Upper lobe of left lung (tissue), 6 donors: ENCODE data around the gene NTN1. TPM values are rescaled to one million over a fixed set of nuclear protein-coding genes. Genes with fewer than 3 reads are reported as not detected.

Experiments
- ATAC-seq, 2 donors: fragments of 200-7000 bp; cut with Tn5 transposase; one replicate each; pipeline ENCODE4 v1.9.1; 2022; ENCODE audit warnings: mild to moderate bottlenecking in 2 of 2, moderate library complexity in 2 of 2; ENCODE audit not compliant: low FRiP score in 2 of 2
- DNase-seq, 2 donors: peaks; one replicate each; pipeline ENCODE4 v3.0.0-alpha.2; 2019 to 2020
- H3K27ac ChIP-seq, 4 donors: fragments of 200-600 bp; sonication (generic); one replicate each; pipeline ENCODE4 v1.5.1; 2016 to 2019
- H3K27me3 ChIP-seq, 4 donors: fragments of 200-600 bp; sonication (generic); one replicate each; pipeline ENCODE4 v1.5.1; 2017 to 2019
- H3K36me3 ChIP-seq, 4 donors: fragments of 200-600 bp; sonication (generic); one replicate each; pipeline ENCODE4 v1.5.1; 2016 to 2019
- H3K4me1 ChIP-seq, 4 donors: fragments of 200-600 bp; sonication (generic); one replicate each; pipeline ENCODE4 v1.5.1; 2018 to 2019
- H3K4me3 ChIP-seq, 4 donors: fragments of 200-600 bp; sonication (generic); one replicate each; pipeline ENCODE4 v1.5.1; 2017 to 2019; ENCODE audit warnings: mild to moderate bottlenecking in 2 of 4, moderate library complexity in 1 of 4
- H3K9me3 ChIP-seq, 4 donors: fragments of 200-600 bp; sonication (generic); one replicate each; pipeline ENCODE4 v1.5.1; 2018 to 2019
- EP300 ChIP-seq, 4 donors: sonication (generic); formaldehyde crosslinking; IDR thresholded peaks; one replicate each; pipeline ENCODE4 v1.5.1; 2017; ENCODE audit warnings: antibody characterized with exemption in 4 of 4, control low read depth in 2 of 4
- POLR2A ChIP-seq, 4 donors: fragments of 450-650 bp; IDR thresholded peaks; one replicate each; pipeline ENCODE4 v1.5.1; 2016 to 2017; ENCODE audit warnings: antibody characterized with exemption in 4 of 4, mild to moderate bottlenecking in 2 of 4
- POLR2AphosphoS5 ChIP-seq, 2 donors: sonication (generic); formaldehyde crosslinking; IDR thresholded peaks; one replicate each; pipeline ENCODE4 v1.5.1; 2017; ENCODE audit warnings: antibody characterized with exemption in 2 of 2
- WGBS, 2 donors: methylation state at CpG; one replicate each; pipeline ENCODE4 v1.1.5; 2017 to 2018; 5-methylcytosine and 5-hydroxymethylcytosine counted together
- total RNA-seq, 6 donors: library from RNA; depleted of rRNA in 4 of 6; stranded (reverse); fragments of >200 nt in 4 of 6; gene quantifications; one replicate each; pipeline versions ENCODE4 v1.1.0 to v1.2.1, GENCODE V29; 2016 to 2021
- TF ChIP-seq, protein P1 (sequence below), 6 experiments: fragments of 450-650 bp in 4 of 6; fragments of 200-600 bp in 2 of 6; sonication (generic) in 2 of 6; IDR thresholded peaks; one replicate each; pipeline ENCODE4 v1.5.1; 2016 to 2019; ENCODE audit warnings: antibody characterized with exemption in 6 of 6
- donor health status: DM: no; HTN: no; CAD: no; lungs with moderate emphysema.
- donor health status: DM: no; HTN: yes; CAD: no; lungs with severe emphysema.

NTN1 gene
- total RNA-seq, 6 donors from 2014 or later, result 2.6 to 9.1 (median 4.1) TPM

DNA sequence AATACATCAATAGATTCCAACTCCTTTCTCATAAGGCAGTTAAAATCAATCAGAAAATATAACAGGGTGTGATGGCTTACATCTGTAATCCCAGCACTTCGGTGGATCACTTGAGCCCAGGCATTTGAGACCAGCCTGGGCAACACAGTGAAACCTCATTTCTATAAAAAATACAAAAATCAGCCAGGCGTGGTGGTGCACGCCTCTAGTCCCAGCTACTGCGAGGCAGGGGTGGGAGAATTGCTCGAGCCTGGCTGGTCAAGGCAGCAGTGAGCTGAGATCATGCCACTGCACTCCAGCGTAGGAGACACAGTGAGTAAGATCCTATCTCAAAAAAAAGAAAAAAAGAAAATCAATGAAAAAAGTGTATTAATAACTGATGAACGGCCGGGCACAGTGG, 258.6 kb downstream of the NTN1 start:
- 87 to 97% methylated on average over 8 of the region's 8 CpGs for WGBS, 2 donors
- Histone ChIP-seq H3K4me1 (peaks cover 0 to 3% (median 0%) of the 10 kb centered on the region in 4 donors), H3K36me3 (no peaks in the 10 kb centered on the region), H3K4me3 (no peak overlapping the region), H3K27me3 (no peaks in the 10 kb centered on the region), H3K27ac (no peak overlapping the region), H3K9me3 (no peaks in the 10 kb centered on the region)
- DNase-seq (no peak), ATAC-seq (no peak)
- no peak for TF ChIP-seq EP300 (IDR thresholded peaks at IDR 0.05)
- no peak for TF ChIP-seq POLR2A (IDR thresholded peaks at IDR 0.05)
- no peak for TF ChIP-seq POLR2AphosphoS5 (IDR thresholded peaks at IDR 0.05)
- TF ChIP-seq, protein P1, sequence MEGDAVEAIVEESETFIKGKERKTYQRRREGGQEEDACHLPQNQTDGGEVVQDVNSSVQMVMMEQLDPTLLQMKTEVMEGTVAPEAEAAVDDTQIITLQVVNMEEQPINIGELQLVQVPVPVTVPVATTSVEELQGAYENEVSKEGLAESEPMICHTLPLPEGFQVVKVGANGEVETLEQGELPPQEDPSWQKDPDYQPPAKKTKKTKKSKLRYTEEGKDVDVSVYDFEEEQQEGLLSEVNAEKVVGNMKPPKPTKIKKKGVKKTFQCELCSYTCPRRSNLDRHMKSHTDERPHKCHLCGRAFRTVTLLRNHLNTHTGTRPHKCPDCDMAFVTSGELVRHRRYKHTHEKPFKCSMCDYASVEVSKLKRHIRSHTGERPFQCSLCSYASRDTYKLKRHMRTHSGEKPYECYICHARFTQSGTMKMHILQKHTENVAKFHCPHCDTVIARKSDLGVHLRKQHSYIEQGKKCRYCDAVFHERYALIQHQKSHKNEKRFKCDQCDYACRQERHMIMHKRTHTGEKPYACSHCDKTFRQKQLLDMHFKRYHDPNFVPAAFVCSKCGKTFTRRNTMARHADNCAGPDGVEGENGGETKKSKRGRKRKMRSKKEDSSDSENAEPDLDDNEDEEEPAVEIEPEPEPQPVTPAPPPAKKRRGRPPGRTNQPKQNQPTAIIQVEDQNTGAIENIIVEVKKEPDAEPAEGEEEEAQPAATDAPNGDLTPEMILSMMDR (IDR thresholded peaks at IDR 0.05), result no peak

DNA sequence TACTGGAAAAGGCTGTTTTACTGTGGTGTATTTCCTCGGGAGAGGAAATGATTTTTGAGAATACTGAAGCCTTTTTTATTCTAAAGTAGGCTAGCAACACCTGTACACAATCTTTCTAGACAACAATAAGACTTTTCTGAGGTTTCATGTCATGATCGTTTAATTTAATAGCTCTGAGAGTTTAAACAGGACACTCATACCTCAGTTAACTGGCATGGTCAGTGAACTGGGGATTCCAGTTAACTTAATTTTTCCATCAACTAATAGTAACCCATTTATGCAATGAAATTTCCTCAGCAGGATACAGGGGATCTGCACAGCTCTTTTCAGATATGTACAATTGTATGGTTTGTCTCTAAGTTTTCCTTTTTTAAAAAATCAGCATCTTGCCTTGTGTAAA, 262.6 kb downstream of the NTN1 start:
- no peak for ATAC-seq
- no peak for TF ChIP-seq POLR2AphosphoS5 (IDR thresholded peaks at IDR 0.05)
- TF ChIP-seq, protein P1 (IDR thresholded peaks at IDR 0.05), result no peak
- TF ChIP-seq POLR2A (IDR thresholded peaks at IDR 0.05), result no peak
- TF ChIP-seq EP300 (IDR thresholded peaks at IDR 0.05), result no peak
- H3K9me3 ChIP-seq, result no peaks in the 10 kb centered on the region
- H3K27me3 ChIP-seq, result no peaks in the 10 kb centered on the region
- H3K4me1 ChIP-seq, result peaks cover 0 to 4% (median 0%) of the 10 kb centered on the region in 4 donors
- 77 to 85% methylated on average over 2 of the region's 2 CpGs for WGBS, 2 donors
- no peak overlapping the region for H3K27ac ChIP-seq
- no peak overlapping the region for H3K4me3 ChIP-seq
- no peak for DNase-seq
- no peaks in the 10 kb centered on the region for H3K36me3 ChIP-seq

DNA sequence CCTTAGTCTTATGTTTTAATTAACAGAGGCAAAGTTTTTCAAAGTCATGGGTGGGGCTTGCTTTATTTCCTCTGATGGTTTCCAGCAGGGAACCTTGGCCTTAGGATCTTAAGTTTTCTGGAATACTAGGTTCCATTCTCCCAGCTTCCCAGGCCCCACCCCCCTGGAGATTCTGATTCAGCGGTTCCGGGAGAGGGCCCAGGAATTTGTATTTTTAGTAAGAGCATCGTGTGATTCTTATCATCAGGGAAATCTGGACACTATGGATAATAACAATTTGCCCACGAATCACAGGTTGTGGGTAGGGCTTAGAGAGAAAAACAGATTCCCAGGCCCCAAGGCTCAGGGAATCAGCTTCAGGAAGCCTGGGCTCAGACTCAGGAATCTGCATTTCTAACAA, 263.6 kb downstream of the NTN1 start:
- Histone ChIP-seq H3K27me3 (no peaks in the 10 kb centered on the region), H3K4me1 (peaks cover 0 to 4% (median 0%) of the 10 kb centered on the region in 4 donors), H3K27ac (no peak overlapping the region), H3K9me3 (no peaks in the 10 kb centered on the region), H3K36me3 (no peaks in the 10 kb centered on the region), H3K4me3 (no peak overlapping the region)
- no peak for TF ChIP-seq EP300 (IDR thresholded peaks at IDR 0.05)
- TF ChIP-seq, protein P1 (IDR thresholded peaks at IDR 0.05), result no peak
- no peak for TF ChIP-seq POLR2A (IDR thresholded peaks at IDR 0.05)
- TF ChIP-seq POLR2AphosphoS5 (IDR thresholded peaks at IDR 0.05), result no peak
- ATAC-seq (no peak), DNase-seq (no peak)
- WGBS, 2 donors, result 66 to 80% methylated on average over 4 of the region's 4 CpGs

DNA sequence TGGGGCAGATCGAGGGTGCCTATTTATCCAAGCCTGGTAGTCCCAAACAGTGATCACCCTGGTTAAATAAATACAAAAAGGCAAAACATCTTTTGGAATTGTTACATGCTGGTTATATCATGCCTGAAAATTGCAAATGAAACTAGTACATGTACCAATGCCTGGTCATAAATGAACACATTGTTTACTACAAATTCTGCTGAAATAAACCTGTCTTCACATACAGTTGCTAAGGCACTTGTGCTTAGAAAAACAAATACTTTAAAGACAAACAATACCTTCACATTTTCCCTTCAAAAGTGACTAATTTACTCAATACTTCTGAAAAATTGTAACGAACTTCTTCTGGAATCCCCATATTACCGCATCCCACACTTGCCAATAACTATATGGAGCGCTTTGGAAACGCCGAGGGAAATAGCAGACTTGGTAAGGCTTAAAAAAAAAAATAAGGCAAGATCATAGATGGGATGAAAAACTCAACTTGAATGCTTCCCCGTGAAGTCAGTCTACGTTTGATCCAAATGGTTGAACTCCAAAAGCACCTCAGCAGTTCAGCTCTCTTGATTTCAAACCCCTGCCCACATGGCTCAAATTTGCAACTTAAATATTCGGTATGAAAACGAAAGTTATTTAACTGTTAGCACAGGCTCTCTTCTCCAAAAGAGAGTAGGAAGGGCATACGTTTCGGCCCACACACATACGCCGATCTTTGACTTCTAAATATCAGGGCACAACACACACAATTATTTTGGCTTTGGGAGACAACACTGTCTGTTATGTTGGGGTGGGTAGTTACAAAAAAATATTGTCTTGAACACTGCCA, 264.5 kb downstream of the NTN1 start:
- ATAC-seq (no peak), DNase-seq (no peak)
- no peaks in the 10 kb centered on the region for H3K27me3 ChIP-seq
- H3K4me1 ChIP-seq, result peaks cover 0 to 4% (median 0%) of the 10 kb centered on the region in 4 donors
- H3K9me3 ChIP-seq, result no peaks in the 10 kb centered on the region
- H3K36me3 ChIP-seq, result no peaks in the 10 kb centered on the region
- TF ChIP-seq POLR2A (IDR thresholded peaks at IDR 0.05), result no peak
- TF ChIP-seq, protein P1 (IDR thresholded peaks at IDR 0.05), result no peak
- no peak for TF ChIP-seq EP300 (IDR thresholded peaks at IDR 0.05)
- no peak for TF ChIP-seq POLR2AphosphoS5 (IDR thresholded peaks at IDR 0.05)
- no peak overlapping the region for H3K4me3 ChIP-seq
- H3K27ac ChIP-seq, result no peak overlapping the region
- WGBS, 2 donors, result 92 to 93% methylated on average over 14 of the region's 14 CpGs

DNA sequence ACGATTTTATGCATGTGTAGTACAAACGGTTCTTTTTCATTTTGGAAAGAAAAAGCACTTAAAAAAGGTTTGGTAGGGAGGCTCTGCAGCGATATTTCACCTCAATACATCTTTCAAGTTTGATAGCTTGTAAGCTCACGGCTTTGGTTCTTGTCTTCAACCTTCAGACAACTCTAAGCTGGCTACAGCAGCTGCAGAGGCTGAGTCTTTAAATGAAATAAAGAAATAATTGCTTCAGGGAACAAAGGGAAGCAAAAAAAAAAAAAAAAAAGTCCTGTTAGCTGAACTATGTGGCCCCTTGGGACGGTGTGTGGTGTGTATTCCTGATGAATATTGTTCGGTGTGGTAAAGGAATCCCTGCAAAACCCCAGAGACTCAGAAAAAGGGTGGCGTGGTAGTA, 265.1 kb downstream of the NTN1 start:
- DNase-seq, result no peak
- no peak for ATAC-seq

More for the DNA sequence above, 265.1 kb downstream of the NTN1 start:
- Histone ChIP-seq H3K36me3 (no peaks in the 10 kb centered on the region), H3K4me1 (peaks cover 0 to 4% (median 0%) of the 10 kb centered on the region in 4 donors), H3K4me3 (no peak overlapping the region), H3K27me3 (no peaks in the 10 kb centered on the region), H3K27ac (no peak overlapping the region), H3K9me3 (no peaks in the 10 kb centered on the region)
- WGBS, 2 donors, result 91 to 92% methylated on average over 7 of the region's 7 CpGs
- TF ChIP-seq POLR2A (IDR thresholded peaks at IDR 0.05), result no peak
- no peak for TF ChIP-seq EP300 (IDR thresholded peaks at IDR 0.05)
- TF ChIP-seq POLR2AphosphoS5 (IDR thresholded peaks at IDR 0.05), result no peak
- TF ChIP-seq, protein P1 (IDR thresholded peaks at IDR 0.05), result no peak
